HEK293 (cell line): ENCODE measurements around the gene IGBP1.
"Not testable (repeated sequence)": the region's sequence is repeated elsewhere in the genome, so short reads cannot be mapped to it uniquely, and the experiment has no call there.

Experiments
- CTCF ChIA-PET: fragments of 350-600 bp; formaldehyde crosslinking; extraction: SDS; loops from one replicate; lab custom pipeline; 2021; ENCODE audit warnings: antibody characterized with exemption; lab: Yijun Ruan, JAX
- POLR2A ChIA-PET: fragments of 300-600 bp; formaldehyde crosslinking; extraction: SDS; loops from one replicate; lab custom pipeline; 2020; ENCODE audit warnings: antibody characterized with exemption, inconsistent platforms; lab: Yijun Ruan, JAX
- H3K27ac ChIP-seq: fragments of 200-500 bp; sonication (Bioruptor generic); 2 replicates; pipeline ENCODE4 v1.5.1; 2014; ENCODE audit warnings: low read depth, low read length, control low read depth, inconsistent platforms; ENCODE audit errors: extremely low read depth
- H3K36me3 ChIP-seq, 2 experiments: fragments of 200-500 bp in 1 of 2; sonication (Bioruptor generic) in 1 of 2; 1 replicate in 1 of 2; 2 replicates in 1 of 2; pipeline ENCODE4 v1.5.1; 2014 to 2017; ENCODE audit warnings: inconsistent platforms in 2 of 2, low read length in 2 of 2; ENCODE audit not compliant: control insufficient read depth in 2 of 2, insufficient read depth in 1 of 2
- H3K4me1 ChIP-seq: fragments of 200-500 bp; sonication (Bioruptor generic); 2 replicates; pipeline ENCODE4 v1.5.1; 2014; ENCODE audit warnings: mild to moderate bottlenecking, low read length, inconsistent platforms; ENCODE audit not compliant: control insufficient read depth, insufficient read depth
- H3K4me3 ChIP-seq: 2 replicates; pipeline ENCODE4 v1.5.1; 2011; ENCODE audit warnings: low read depth, mild to moderate bottlenecking, control low read depth, low read length, moderate library complexity
- H3K9me3 ChIP-seq: fragments of 200-500 bp; sonication (Bioruptor generic); 2 replicates; pipeline ENCODE4 v1.5.1; 2014; ENCODE audit warnings: low read depth, low read length, inconsistent platforms; ENCODE audit not compliant: control insufficient read depth, insufficient read depth
- GFI1B ChIP-seq: fragments of 450-650 bp; formaldehyde crosslinking; IDR thresholded peaks from 2 replicates; pipeline ENCODE4 v1.5.1; 2016; ENCODE audit warnings: missing biosample characterization, missing genetic modification characterization
- HIC1 ChIP-seq: fragments of 450-650 bp; formaldehyde crosslinking; IDR thresholded peaks from 2 replicates; pipeline ENCODE4 v1.5.1; 2016; ENCODE audit warnings: missing biosample characterization, missing genetic modification characterization
- KLF1 ChIP-seq: fragments of 450-650 bp; formaldehyde crosslinking; IDR thresholded peaks from 2 replicates; pipeline ENCODE4 v1.5.1; 2016; ENCODE audit warnings: missing biosample characterization, missing genetic modification characterization
- MEIS1 ChIP-seq: sonication (generic); formaldehyde crosslinking; IDR thresholded peaks from 2 replicates; pipeline ENCODE4 v1.8.1; 2022; ENCODE audit warnings: missing genetic modification reagents, mild to moderate bottlenecking, borderline replicate concordance
- RBAK ChIP-seq: fragments of 450-650 bp; formaldehyde crosslinking; IDR thresholded peaks from 2 replicates; pipeline ENCODE4 v1.5.1; 2016; ENCODE audit warnings: missing biosample characterization, missing genetic modification characterization
- SETDB1 ChIP-seq: IDR thresholded peaks from one replicate; pipeline ENCODE4 v1.6.1; 2017; ENCODE audit warnings: mild to moderate bottlenecking, low read length, moderate library complexity, mixed read lengths; ENCODE audit not compliant: insufficient read length
- TRIM28 ChIP-seq: IDR thresholded peaks from 2 replicates; pipeline ENCODE4 v1.6.1; 2011; ENCODE audit warnings: low read length, control low read depth, borderline replicate concordance
- ZBTB20 ChIP-seq: fragments of 450-650 bp; formaldehyde crosslinking; IDR thresholded peaks from 2 replicates; pipeline ENCODE4 v1.5.1; 2016; ENCODE audit warnings: missing biosample characterization, missing genetic modification characterization
- ZBTB49 ChIP-seq: fragments of 450-650 bp; formaldehyde crosslinking; IDR thresholded peaks from 2 replicates; pipeline ENCODE4 v1.5.1; 2016; ENCODE audit warnings: missing biosample characterization, missing genetic modification characterization, low read depth
- ZBTB7A ChIP-seq: fragments of 450-650 bp; formaldehyde crosslinking; IDR thresholded peaks from 2 replicates; pipeline ENCODE4 v1.5.1; 2016; ENCODE audit warnings: low read depth, missing biosample characterization, missing genetic modification characterization
- ZNF155 ChIP-seq: fragments of 450-650 bp; formaldehyde crosslinking; IDR thresholded peaks from 2 replicates; pipeline ENCODE4 v1.5.1; 2016; ENCODE audit warnings: missing biosample characterization, missing genetic modification characterization
- ZNF362 ChIP-seq: fragments of 450-650 bp; formaldehyde crosslinking; IDR thresholded peaks from 2 replicates; pipeline ENCODE4 v1.5.1; 2016; ENCODE audit warnings: missing biosample characterization, missing genetic modification characterization
- ZNF561 ChIP-seq: fragments of 450-650 bp; IDR thresholded peaks from 2 replicates; pipeline ENCODE4 v1.5.1; 2018; ENCODE audit warnings: missing biosample characterization, missing genetic modification characterization, borderline replicate concordance
- ZNF639 ChIP-seq: fragments of 450-650 bp; formaldehyde crosslinking; IDR thresholded peaks from 2 replicates; pipeline ENCODE4 v1.5.1; 2016; ENCODE audit warnings: missing biosample characterization, missing genetic modification characterization
- ZNF776 ChIP-seq: fragments of 450-650 bp; formaldehyde crosslinking; IDR thresholded peaks from 2 replicates; pipeline ENCODE4 v1.5.0; 2017; ENCODE audit warnings: missing biosample characterization, missing genetic modification characterization, borderline replicate concordance
- ZSCAN18 ChIP-seq: fragments of 450-650 bp; formaldehyde crosslinking; IDR thresholded peaks from 2 replicates; pipeline ENCODE4 v1.5.1; 2016; ENCODE audit warnings: missing biosample characterization, missing genetic modification characterization
- TF ChIP-seq, protein P1 (sequence below): fragments of 450-650 bp; formaldehyde crosslinking; IDR thresholded peaks from 2 replicates; pipeline ENCODE4 v1.5.1; 2016; ENCODE audit warnings: missing biosample characterization, missing genetic modification characterization

The IGBP1 gene

DNA sequence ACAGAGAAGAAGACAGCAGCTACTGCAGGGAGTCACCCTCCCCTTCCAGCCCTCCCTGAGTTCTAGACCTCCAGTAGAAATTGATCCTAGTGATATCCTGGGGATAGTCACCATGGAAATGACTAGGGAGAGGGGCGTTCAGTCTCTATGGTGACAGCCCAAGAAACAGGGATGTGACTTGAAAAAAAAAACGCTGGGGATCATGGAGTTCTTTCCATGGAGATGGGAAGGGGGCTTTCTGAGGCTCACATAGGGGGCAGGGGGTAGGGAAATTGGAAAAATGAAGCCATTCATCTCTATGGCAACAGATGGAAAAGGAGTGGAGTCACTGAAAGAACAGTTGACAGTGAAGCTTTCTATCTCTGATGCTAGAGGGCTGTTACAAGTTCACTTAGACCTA, 28.0 kb upstream of the IGBP1 start (continued):
- no peak for TF ChIP-seq GFI1B (tag by site-specific recombination)
- TF ChIP-seq ZNF639 (tag by site-specific recombination): no peak
- TF ChIP-seq MEIS1 (CRISPR knock-in tag): no peak
- TF ChIP-seq, protein P1, sequence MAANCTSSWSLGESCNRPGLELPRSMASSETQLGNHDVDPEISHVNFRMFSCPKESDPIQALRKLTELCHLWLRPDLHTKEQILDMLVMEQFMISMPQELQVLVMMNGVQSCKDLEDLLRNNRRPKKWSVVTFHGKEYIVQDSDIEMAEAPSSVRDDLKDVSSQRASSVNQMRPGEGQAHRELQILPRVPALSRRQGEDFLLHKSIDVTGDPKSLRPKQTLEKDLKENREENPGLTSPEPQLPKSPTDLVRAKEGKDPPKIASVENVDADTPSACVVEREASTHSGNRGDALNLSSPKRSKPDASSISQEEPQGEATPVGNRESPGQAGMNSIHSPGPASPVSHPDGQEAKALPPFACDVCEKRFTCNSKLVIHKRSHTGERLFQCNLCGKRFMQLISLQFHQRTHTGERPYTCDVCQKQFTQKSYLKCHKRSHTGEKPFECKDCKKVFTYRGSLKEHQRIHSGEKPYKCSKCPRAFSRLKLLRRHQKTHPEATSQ: no peak
- TF ChIP-seq ZNF776 (tag by site-specific recombination): no peak
- no peak for TF ChIP-seq KLF1

DNA sequence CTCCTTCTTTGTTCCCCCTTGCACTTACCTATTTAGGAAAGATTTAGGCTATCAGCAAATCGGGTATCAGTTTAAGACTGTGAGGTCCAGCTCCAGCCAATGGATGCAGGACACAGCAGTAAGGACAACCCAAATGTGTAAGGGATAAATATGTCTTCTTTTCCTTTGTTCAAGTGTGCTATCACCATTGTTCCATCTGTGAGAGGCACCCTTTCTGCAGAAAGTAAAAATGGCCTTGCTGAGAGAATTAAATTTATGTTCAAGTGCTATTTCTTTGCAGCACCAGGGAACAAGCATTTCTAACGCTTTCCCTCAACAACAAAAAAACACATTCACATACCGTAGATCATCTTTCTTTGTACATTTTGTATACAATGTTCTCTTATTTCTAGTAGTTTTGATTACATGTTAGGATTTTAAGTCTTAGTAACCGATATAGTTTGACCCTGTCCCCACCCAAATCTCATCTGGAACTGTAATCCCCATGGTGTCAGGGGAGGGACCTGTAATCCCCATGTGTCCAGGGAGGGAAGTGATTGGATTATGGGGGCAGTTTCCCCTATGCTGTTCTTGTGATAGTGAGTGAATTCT, 21.7 kb upstream of the IGBP1 start:
- H3K36me3 ChIP-seq, H3K9me3 ChIP-seq, POLR2A ChIA-PET, H3K4me3 ChIP-seq, H3K27ac ChIP-seq, H3K4me1 ChIP-seq: not testable (repeated sequence)
- CTCF ChIA-PET: interaction anchor here (1.4 kb wide), 1 partner anchor 22 kb away, joined by 8 read pairs; the partner anchor contains the start of gene IGBP1
- TF ChIP-seq SETDB1: peak; percentile 99
- TF ChIP-seq TRIM28: peak; percentile 96
- 0 out of 2 replicates have a peak, but pooled peaks have one; percentile 75 for TF ChIP-seq ZNF561

GRCh38 chrX:70117738-70118137, 15.5 kb upstream of the IGBP1 start:
- TF ChIP-seq ZNF155: no peak
- no peak for TF ChIP-seq ZBTB7A (tag by site-specific recombination)
- no peak for TF ChIP-seq ZSCAN18 (tag by site-specific recombination)
- TF ChIP-seq ZBTB49 (tag by site-specific recombination): no peak
- TF ChIP-seq RBAK (tag by site-specific recombination): no peak
- TF ChIP-seq MEIS1 (CRISPR knock-in tag): no peak
- no peak for TF ChIP-seq ZNF362
- TF ChIP-seq ZBTB20 (tag by site-specific recombination): no peak
- TF ChIP-seq HIC1 (tag by site-specific recombination): no peak
- H3K4me3 ChIP-seq: no peak overlapping the region
- no peaks in the 10 kb centered on the region; the same call in 1 of the 2 replicates for H3K9me3 ChIP-seq
- POLR2A ChIA-PET: no interaction called here
- H3K27ac ChIP-seq: no peak overlapping the region
- H3K4me1 ChIP-seq: no peaks in the 10 kb centered on the region
- H3K36me3 ChIP-seq: no peaks in the 10 kb centered on the region
- CTCF ChIA-PET: interaction anchor here (0.5 kb wide), 1 partner anchor 9 kb away, joined by 3 read pairs; no protein-coding TSS in a partner anchor

DNA sequence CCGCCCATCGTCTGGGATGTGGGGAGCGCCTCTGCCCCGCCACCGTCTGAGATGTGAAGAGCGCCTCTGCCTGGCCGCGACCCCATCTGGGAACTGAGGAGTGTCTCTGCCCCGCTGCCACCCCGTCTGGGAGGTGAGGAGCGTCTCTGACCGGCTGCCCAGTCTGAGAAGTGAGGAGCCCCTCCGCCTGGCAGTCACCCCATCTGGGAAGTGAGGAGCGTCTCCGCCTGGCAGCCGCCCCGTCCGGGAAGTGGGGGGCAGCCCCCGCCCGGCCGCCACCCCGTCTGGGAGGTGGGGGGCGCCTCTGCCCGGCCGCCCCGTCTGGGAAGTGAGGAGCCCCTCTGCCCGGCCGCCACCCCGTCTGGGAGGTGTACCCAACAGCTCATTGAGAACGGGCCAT, 10.2 kb upstream of the IGBP1 start:
- H3K4me1 ChIP-seq, POLR2A ChIA-PET, H3K27ac ChIP-seq, H3K9me3 ChIP-seq, H3K4me3 ChIP-seq, CTCF ChIA-PET, H3K36me3 ChIP-seq: not testable (repeated sequence)
